T-helper 22 cell (primary cell): ENCODE measurements around the gene OR2B6.
"Not testable (repeated sequence)": the region's sequence is repeated elsewhere in the genome, so short reads cannot be mapped to it uniquely, and the experiment has no call there.

ENCODE experiments used
- DNase-seq: peaks from one replicate; pipeline ENCODE4 v3.0.0-alpha.2; 2020; ENCODE audit warnings: low read depth

Gene OR2B6

DNA sequence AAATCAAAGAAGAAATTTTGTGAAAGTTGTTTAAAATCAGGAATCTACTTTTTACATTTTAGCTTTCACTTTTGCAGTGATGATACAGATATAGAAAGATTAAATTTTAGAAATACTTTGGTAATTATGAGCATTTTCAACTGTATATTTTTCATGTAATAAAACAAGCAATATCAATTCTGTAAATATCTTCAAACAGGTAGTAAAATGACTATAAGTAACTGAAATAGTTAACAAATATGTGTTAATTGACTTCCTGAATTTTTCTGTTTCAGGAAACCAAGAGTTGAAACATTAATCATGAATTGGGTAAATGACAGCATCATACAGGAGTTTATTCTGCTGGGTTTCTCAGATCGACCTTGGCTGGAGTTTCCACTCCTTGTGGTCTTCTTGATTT is at the start of gene OR2B6:
Gene OR2B6 (plus strand): TSS at position 301 of the 400 bp plus-strand sequence. CDS start 0 bp downstream, at position 301.
- no peak for DNase-seq

- DNase-seq = no peak
These were observed 49.0 kb upstream of the OR2B6 start for GRCh38 chr6:27908017-27908416.

DNA sequence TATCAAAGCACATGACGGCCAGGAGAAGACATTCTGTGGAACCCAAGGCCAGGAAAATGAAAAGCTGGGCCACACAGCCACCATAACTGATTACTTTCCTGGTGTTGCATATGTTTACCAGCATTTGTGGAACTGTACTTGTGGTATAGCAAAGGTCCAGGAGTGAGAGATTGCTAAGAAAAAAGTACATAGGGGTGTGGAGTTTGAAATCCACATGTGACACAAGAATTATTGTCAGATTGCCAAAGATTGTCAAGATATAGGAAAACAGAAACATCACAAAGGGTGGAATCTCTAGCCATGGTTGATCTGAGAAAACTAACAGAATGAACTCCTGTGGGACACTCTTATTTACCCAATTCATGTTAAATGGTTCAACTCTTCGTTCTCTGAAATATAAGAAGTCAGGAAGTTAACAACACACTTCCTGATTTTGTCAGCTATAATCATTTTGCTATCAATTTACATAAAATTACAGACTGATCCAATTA is 45.0 kb upstream of the OR2B6 start, which contains the start of gene OR2B2:
Gene OR2B2 (minus strand): TSS at position 441 of the 491 bp plus-strand sequence. CDS start 77 bp downstream, at position 364.
- DNase-seq = no peak

GRCh38 chr6:27922949-27923348 is 34.1 kb upstream of the OR2B6 start:
- DNase-seq = no peak

GRCh38 chr6:27924179-27924578 is 32.9 kb upstream of the OR2B6 start:
- DNase-seq = no peak

DNA sequence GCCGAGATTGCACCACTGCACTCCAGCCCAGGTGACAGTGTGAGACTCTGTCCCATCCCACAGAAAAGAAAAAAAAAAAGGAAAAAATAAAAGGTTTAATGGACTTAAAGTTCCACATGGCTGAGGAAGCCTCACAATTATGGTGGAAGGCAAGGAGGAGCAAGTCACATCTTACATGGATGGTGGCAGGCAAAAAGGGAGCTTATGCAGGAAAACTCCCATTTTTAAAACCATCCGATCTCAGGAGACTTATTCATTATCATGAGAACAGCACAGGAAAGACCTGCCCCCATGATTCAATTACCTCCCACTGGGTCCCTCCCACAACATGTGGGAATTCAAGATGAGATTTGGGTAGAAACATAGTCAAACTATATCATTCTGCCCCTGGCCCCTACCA is 29.0 kb upstream of the OR2B6 start:
- not testable (repeated sequence) for DNase-seq

GRCh38 chr6:27929930-27930329 is 27.1 kb upstream of the OR2B6 start:
- DNase-seq = not testable (repeated sequence)

DNA sequence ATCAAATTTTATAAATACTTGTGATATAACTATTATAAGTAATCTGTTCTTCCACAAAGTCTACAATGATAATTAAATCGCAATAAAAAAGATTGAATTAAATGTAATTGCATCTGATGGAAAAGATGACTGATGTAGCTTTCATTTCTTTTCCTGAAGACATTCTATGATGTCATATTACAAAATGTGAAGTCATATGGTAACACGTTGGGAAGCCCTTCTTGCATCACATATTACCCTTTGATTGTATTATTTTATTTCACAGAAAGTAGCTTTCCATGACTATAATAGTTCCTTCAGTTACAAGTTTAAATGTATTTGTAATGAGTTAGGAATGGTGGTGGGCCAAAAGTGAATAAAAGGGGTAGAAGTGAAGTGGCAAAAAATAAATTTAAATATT is 25.8 kb upstream of the OR2B6 start:
- DNase-seq = no peak

- no peak for DNase-seq
These were observed 16.3 kb upstream of the OR2B6 start for GRCh38 chr6:27940766-27941165.

- not testable (repeated sequence) for DNase-seq
These were observed 14.0 kb upstream of the OR2B6 start for GRCh38 chr6:27943072-27943471.

GRCh38 chr6:27948237-27948636 is 8.8 kb upstream of the OR2B6 start:
- DNase-seq = no peak

- DNase-seq = no peak
These were observed 6.0 kb upstream of the OR2B6 start for GRCh38 chr6:27951040-27951439.

GRCh38 chr6:27957516-27957915 is 475 bp downstream of the OR2B6 start:
- DNase-seq = no peak

- no peak for DNase-seq
These were observed 5.5 kb downstream of the OR2B6 start for GRCh38 chr6:27962506-27962905.

- no peak for DNase-seq
These were observed 9.0 kb downstream of the OR2B6 start for GRCh38 chr6:27966044-27966443.

GRCh38 chr6:27966816-27967426 is 9.9 kb downstream of the OR2B6 start:
- DNase-seq = no peak

GRCh38 chr6:27970444-27970843 is 13.4 kb downstream of the OR2B6 start:
- DNase-seq = no peak

DNA sequence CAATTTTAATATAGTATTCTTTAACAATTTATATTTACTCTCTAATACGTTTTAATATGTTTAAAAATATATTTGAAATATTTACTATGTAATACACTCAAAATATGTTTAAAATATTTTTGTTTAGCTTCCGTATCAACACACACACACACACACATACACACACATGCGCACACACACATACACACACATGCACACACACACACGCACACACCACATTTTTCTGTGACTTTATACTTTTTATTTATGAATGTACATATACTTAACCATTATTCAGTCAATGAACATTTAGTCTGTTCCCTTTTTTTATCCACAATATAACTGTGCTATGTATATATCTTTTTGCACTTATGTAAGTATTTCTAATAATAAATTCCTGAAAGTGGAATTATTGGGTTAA is 15.7 kb downstream of the OR2B6 start:
- no peak for DNase-seq

DNA sequence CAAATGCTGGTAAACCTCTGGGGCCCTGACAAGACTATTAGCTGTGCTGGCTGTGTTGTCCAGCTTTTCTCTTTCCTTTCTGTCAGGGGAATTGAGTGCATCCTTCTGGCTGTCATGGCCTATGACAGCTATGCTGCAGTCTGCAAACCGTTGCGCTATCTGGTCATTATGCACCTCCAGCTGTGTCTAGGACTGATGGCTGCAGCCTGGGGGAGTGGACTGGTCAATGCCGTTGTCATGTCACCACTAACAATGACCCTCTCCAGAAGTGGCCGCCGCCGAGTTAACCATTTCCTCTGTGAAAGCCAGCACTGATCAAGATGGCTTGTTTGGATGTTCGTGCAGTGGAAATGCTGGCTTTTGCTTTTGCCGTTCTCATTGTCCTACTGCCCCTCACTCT is 20.3 kb downstream of the OR2B6 start:
- no peak for DNase-seq

DNA sequence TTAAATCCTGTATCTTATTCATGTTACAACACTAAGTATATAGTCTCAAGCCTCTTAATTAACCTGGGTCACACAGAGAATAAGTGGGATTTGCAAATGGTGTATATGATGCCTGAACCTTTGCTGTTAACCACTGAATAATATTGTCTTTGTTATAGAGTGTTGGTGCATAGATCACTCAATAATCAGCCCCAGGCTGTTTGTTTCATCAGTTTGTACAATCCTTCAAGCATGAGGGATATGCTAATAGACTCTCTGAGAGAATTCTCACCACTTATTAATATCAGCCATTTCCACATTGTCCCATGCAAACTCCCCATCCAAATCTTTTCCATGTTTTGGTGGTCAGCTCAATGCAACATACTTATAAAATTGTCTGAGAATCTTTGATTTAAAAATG is 21.7 kb downstream of the OR2B6 start:
- no peak for DNase-seq

DNA sequence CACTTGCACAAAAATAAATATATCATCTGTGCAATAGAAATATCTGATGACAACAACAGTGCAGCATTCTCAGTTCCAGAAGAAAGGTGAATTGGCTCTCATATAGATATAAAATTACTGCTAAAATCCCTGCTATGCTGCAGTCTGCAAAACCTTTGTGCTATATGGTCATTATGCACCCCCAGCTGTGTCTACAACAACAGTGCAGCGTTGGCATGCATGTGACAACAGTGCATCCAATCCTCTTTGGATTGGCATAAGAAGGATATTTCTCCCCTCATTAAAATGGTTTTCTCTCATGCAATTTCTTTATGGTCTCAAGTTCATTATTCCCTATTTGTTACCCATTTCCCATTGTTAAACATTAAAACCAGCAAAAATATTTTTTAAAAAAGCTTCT is 23.1 kb downstream of the OR2B6 start:
- no peak for DNase-seq

DNA sequence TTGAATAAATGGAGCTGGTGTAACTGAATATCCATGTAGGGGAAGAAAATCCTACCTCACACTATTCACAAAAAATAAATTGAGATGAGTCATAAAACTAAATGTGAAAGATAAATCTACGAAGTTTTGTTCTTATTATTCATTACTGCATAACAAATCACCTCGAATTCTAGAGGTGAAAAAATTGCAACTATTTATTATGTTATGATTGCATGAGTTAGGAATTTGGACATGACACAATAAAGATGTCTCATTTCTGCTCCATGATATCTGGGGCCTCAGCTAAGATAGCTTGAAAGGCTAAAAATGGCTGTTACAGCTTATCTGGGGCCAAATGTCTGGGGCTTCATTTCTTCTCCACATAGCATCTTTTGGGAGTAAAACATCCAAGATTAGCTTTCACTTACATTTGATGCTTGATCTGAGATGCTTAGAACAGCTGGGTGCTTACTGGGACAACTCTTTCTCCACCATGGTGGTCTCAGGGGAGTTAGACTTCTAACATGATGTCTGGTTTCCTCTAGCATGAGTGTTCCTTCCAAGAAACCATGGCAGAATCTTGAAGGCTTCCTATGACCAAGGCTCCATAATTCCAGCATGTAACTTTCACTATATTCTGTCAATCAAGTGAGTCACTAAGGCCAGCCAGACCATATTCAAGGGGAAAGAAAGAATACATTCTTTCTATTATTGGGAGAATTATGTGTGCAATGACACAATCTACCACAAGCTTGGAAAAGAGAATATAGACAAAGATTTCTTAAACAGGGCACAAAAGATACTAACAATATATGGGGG is 30.1 kb downstream of the OR2B6 start:
- DNase-seq = no peak

GRCh38 chr6:27994616-27995015 is 37.6 kb downstream of the OR2B6 start:
- no peak for DNase-seq
